Measurements from ENCODE around the gene TGDS. TPM values are rescaled to one million over a fixed set of nuclear protein-coding genes. Genes with fewer than 3 reads are reported as not detected.

The TGDS gene
- total RNA-seq, 4 donors from 2014 or later, result 2.5 to 17.9 (median 9.8) TPM

DNA sequence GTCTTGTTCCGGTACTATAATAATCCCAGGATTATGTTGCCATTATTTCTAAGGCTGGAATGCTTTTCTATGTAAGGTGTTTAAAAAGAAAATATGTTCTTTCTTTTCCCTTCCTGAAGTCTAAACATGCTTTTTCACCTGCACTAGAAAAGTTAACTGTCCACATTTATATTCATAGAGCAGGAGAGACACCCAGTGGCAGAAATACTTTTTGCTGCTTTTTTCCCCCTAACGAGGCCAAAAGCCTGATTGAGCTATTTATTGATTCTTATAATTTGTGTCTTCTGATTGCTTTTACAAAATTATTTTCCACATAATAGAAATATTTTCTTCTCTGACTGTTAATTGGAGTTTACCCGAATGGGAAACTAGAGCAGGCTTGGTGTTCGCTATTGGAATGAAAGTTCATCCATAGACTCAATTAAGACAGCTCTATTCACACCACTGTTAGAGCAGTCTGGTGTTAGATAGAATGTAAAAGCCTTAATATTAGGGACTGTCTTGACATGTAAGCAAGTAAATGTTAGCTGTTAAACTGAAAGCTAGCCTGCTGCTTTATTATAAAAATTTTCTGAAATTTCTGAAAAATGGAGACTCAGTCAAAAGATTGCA is 21.5 kb upstream of the TGDS start:
- DNase-seq, result no peak

DNA sequence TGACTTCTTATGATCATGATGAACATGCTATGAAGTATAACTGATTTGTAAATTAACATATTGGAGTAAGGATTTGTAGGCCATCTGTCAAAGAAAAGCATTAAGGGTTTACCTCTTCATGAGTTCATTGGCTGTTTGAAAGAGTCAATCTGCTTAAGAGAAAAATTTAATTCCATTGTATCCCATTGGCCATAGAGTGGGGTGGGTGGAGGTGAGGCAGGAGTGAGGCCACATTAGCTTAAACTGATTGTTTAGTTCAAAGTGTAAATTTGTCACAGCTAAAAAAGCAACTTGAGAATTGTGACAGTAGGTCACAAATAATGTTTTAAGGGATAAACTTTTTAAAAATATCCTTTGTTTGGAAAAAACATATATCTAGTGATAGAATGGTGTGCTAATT is 17.1 kb upstream of the TGDS start:
- Histone ChIP-seq H3K36me3 (peaks cover 0 to 29% (median 3%) of the 10 kb centered on the region in 3 donors), H3K4me3 (no peak overlapping the region), H3K9me3 (no peaks in the 10 kb centered on the region), H3K27ac (no peak overlapping the region), H3K27me3 (no peaks in the 10 kb centered on the region), H3K4me1 (no peaks in the 10 kb centered on the region)
- intact Hi-C loops (cut with DNase I), result no loop called here
- no peak for TF ChIP-seq POLR2A (IDR thresholded peaks at IDR 0.05)
- TF ChIP-seq, protein P1, sequence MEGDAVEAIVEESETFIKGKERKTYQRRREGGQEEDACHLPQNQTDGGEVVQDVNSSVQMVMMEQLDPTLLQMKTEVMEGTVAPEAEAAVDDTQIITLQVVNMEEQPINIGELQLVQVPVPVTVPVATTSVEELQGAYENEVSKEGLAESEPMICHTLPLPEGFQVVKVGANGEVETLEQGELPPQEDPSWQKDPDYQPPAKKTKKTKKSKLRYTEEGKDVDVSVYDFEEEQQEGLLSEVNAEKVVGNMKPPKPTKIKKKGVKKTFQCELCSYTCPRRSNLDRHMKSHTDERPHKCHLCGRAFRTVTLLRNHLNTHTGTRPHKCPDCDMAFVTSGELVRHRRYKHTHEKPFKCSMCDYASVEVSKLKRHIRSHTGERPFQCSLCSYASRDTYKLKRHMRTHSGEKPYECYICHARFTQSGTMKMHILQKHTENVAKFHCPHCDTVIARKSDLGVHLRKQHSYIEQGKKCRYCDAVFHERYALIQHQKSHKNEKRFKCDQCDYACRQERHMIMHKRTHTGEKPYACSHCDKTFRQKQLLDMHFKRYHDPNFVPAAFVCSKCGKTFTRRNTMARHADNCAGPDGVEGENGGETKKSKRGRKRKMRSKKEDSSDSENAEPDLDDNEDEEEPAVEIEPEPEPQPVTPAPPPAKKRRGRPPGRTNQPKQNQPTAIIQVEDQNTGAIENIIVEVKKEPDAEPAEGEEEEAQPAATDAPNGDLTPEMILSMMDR (IDR thresholded peaks at IDR 0.05), result no peak
- DNase-seq, result no peak

More for the DNA sequence above, 21.5 kb upstream of the TGDS start:
- TF ChIP-seq POLR2A (IDR thresholded peaks at IDR 0.05), result no peak
- TF ChIP-seq, protein P1 (IDR thresholded peaks at IDR 0.05), result peak in 5 of 6 experiments; percentile 46 to 66 (median 52)
- peaks cover 0 to 17% (median 3%) of the 10 kb centered on the region in 3 donors for H3K36me3 ChIP-seq
- no peaks in the 10 kb centered on the region for H3K27me3 ChIP-seq
- no peaks in the 10 kb centered on the region for H3K4me1 ChIP-seq
- 49 to 63% methylated on average over 4 of the region's 4 CpGs for WGBS, 2 donors
- H3K4me3 ChIP-seq, result no peak overlapping the region
- H3K9me3 ChIP-seq, result no peaks in the 10 kb centered on the region
- intact Hi-C loops (cut with DNase I), result loop anchor here (5.0 kb wide), 1 partner anchor 180 kb away; no protein-coding TSS in a partner anchor
- H3K27ac ChIP-seq, result no peak overlapping the region

DNA sequence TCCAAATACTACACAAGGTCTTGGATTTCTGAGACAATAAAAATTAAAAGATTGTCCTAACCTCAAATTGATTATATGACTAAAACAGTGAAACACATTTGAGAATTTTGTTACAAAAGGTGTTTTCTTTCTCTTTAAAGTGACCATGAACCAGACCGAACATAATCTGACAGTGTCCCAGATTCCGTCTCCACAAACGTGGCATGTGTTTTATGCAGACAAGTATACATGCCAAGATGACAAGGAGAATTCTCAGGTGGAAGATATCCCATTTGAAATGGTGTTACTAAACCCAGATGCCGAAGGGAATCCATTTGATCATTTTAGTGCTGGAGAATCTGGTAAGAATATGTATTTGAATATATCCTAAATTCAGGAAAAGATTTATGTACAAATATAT is 16.1 kb upstream of the TGDS start:
- WGBS, 2 donors, result 82 to 86% methylated on average over 4 of the region's 4 CpGs
- no peaks in the 10 kb centered on the region for H3K9me3 ChIP-seq
- H3K4me1 ChIP-seq, result no peaks in the 10 kb centered on the region
- H3K4me3 ChIP-seq, result no peak overlapping the region
- TF ChIP-seq, protein P1 (IDR thresholded peaks at IDR 0.05), result no peak
- TF ChIP-seq POLR2A (IDR thresholded peaks at IDR 0.05), result no peak
- peaks cover 0 to 36% (median 3%) of the 10 kb centered on the region in 3 donors for H3K36me3 ChIP-seq
- no peaks in the 10 kb centered on the region for H3K27me3 ChIP-seq
- H3K27ac ChIP-seq, result no peak overlapping the region
- intact Hi-C loops (cut with DNase I), result no loop called here
- DNase-seq, result no peak

DNA sequence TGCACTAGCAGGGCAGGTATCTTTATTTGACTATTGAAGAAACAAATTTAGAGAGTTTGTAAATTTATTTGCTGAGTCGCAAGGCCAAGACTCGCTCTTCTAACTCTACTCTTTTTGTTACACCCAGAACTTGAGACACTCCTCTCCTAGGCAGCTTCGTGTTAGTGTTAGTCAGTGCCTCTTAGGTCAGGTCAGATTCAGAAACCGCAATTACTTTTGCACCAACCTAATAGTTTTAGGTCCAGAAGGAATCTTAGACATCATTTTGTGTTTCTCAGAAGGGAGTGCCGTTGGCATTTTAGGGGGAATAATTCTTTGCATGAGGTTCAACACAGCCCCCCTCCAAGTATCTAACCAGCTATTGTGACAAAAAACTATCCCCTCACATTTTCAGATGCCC is 14.5 kb upstream of the TGDS start:
- no peak for DNase-seq
- no peak overlapping the region for H3K4me3 ChIP-seq
- intact Hi-C loops (cut with DNase I), result no loop called here
- no peaks in the 10 kb centered on the region for H3K27me3 ChIP-seq
- H3K9me3 ChIP-seq, result no peaks in the 10 kb centered on the region
- TF ChIP-seq, protein P1 (IDR thresholded peaks at IDR 0.05), result no peak
- TF ChIP-seq POLR2A (IDR thresholded peaks at IDR 0.05), result no peak
- H3K27ac ChIP-seq, result no peak overlapping the region
- no peaks in the 10 kb centered on the region for H3K4me1 ChIP-seq
- peaks cover 0 to 52% (median 3%) of the 10 kb centered on the region in 3 donors for H3K36me3 ChIP-seq
- 90 to 94% methylated on average over 5 of the region's 5 CpGs for WGBS, 2 donors

DNA sequence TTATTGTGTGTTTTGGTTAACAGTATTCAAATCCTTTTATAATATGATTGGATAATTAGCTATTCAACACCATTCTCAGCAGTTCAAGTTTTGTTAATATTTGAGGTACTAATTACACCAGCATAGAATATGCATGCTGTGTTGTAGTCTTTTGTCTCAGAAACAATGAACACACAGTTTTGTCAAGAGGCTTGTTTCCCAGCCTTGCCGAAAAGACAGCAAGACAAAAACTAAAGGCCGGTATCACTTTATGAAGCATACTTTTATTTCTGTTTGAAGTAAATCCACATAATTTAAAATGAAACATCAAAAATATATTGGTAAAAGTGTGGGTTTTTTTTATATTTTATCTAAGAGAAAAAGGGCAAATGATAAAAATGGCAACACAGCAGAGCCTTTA is 13.2 kb upstream of the TGDS start:
- H3K9me3 ChIP-seq, result no peaks in the 10 kb centered on the region
- H3K4me3 ChIP-seq, result no peak overlapping the region
- TF ChIP-seq, protein P1 (IDR thresholded peaks at IDR 0.05), result no peak
- no peak for TF ChIP-seq POLR2A (IDR thresholded peaks at IDR 0.05)
- peaks cover 0 to 54% (median 3%) of the 10 kb centered on the region in 3 donors for H3K36me3 ChIP-seq
- no peak for DNase-seq
- H3K27ac ChIP-seq, result no peak overlapping the region
- H3K27me3 ChIP-seq, result no peaks in the 10 kb centered on the region
- 92 to 93% methylated on average over 2 of the region's 2 CpGs for WGBS, 2 donors
- intact Hi-C loops (cut with DNase I), result no loop called here
- no peaks in the 10 kb centered on the region for H3K4me1 ChIP-seq

All from esophagus squamous epithelium (tissue), 5 donors.